T-cell (primary cell): ENCODE data around the gene PCDH9. TPM values are rescaled to one million over a fixed set of nuclear protein-coding genes. Genes with fewer than 3 reads are reported as not detected.

ENCODE experiments used
- ATAC-seq, 4 experiments: fragments of 200-7000 bp in 3 of 4; fragments of 150-1000 bp in 1 of 4; cut with Tn5 transposase; replicated peaks in 1 of 4; 1 replicate in 3 of 4; 2 replicates in 1 of 4; pipeline ENCODE4 v1.10.0; 2021; ENCODE audit warnings: moderate library complexity in 3 of 4, mild to moderate bottlenecking in 2 of 4, moderate number of reproducible peaks in 1 of 4
- CTCF ChIA-PET, 2 donors: fragments of 300-600 bp; sonication (Branson Sonifier 250); formaldehyde crosslinking; loops; one replicate each; lab custom pipeline; 2022; ENCODE audit warnings: antibody characterized with exemption in 2 of 2; lab: Charles Lee
- POLR2A ChIA-PET, 2 donors: fragments of 300-600 bp; sonication (Branson Sonifier 250); formaldehyde crosslinking; loops; one replicate each; lab custom pipeline; 2022; ENCODE audit warnings: antibody characterized with exemption in 2 of 2; lab: Charles Lee
- DNase-seq, 35 experiments: peaks; one replicate each; pipeline versions ENCODE4 v3.0.0 to v3.0.0-alpha.2; 2013 to 2023
- H3K27ac ChIP-seq: one replicate; pipeline ENCODE4 v1.5.1; 2013; ENCODE audit warnings: low read length
- H3K27me3 ChIP-seq, 2 experiments: replicated peaks in 1 of 2; 1 replicate in 1 of 2; 2 replicates in 1 of 2; pipeline versions ENCODE4 v1.6.1 to v1.7.0; 2013; ENCODE audit warnings: low read length in 1 of 2, mixed read lengths in 1 of 2; ENCODE audit not compliant: control insufficient read depth in 2 of 2, insufficient read depth in 2 of 2; ENCODE audit errors: extremely low read depth in 1 of 2
- H3K36me3 ChIP-seq, 2 donors: 1 replicate in 1 of 2; 2 replicates in 1 of 2; pipeline versions ENCODE4 v1.6.1 to v1.7.0; 2013; ENCODE audit warnings: low read length in 1 of 2; ENCODE audit not compliant: control insufficient read depth in 2 of 2, insufficient read depth in 1 of 2; ENCODE audit errors: extremely low read depth in 1 of 2
- H3K4me1 ChIP-seq, 2 experiments: 1 replicate in 1 of 2; 2 replicates in 1 of 2; pipeline versions ENCODE4 v1.6.1 to v1.7.0; 2013; ENCODE audit warnings: low read length in 2 of 2, mixed read lengths in 1 of 2; ENCODE audit not compliant: insufficient read depth in 2 of 2, control insufficient read depth in 1 of 2; ENCODE audit errors: extremely low read depth in 1 of 2
- H3K4me3 ChIP-seq, 2 donors: 1 replicate in 1 of 2; 2 replicates in 1 of 2; pipeline versions ENCODE4 v1.5.1 to v1.7.0; 2013; ENCODE audit warnings: mild to moderate bottlenecking in 2 of 2, low read length in 1 of 2, moderate library complexity in 1 of 2; ENCODE audit not compliant: control insufficient read depth in 1 of 2; ENCODE audit errors: extremely low read depth in 1 of 2
- H3K9me3 ChIP-seq: 2 replicates; pipeline ENCODE4 v1.7.0; 2013
- H3K27ac Mint-ChIP-seq, 2 donors: one replicate each; pipeline ENCODE4 v1.8.0; 2020 to 2021; ENCODE audit warnings: mild to moderate bottlenecking in 2 of 2, mixed read lengths in 2 of 2
- H3K27me3 Mint-ChIP-seq, 2 donors: one replicate each; pipeline ENCODE4 v1.8.0; 2021 to 2022; ENCODE audit warnings: mixed read lengths in 2 of 2
- H3K36me3 Mint-ChIP-seq: one replicate; pipeline ENCODE4 v1.8.0; 2021; ENCODE audit warnings: mixed read lengths
- H3K4me1 Mint-ChIP-seq, 3 donors: one replicate each; pipeline ENCODE4 v1.8.0; 2020 to 2022; ENCODE audit warnings: mixed read lengths in 3 of 3, mild to moderate bottlenecking in 1 of 3
- H3K4me3 Mint-ChIP-seq, 3 donors: one replicate each; pipeline ENCODE4 v1.8.0; 2020 to 2022; ENCODE audit warnings: mild to moderate bottlenecking in 3 of 3, mixed read lengths in 3 of 3, moderate library complexity in 3 of 3
- H3K9me3 Mint-ChIP-seq, 3 donors: one replicate each; pipeline ENCODE4 v1.8.0; 2020 to 2022; ENCODE audit warnings: mixed read lengths in 3 of 3
- WGBS: methylation state at CpG from one replicate; pipeline ENCODE4 v1.1.5; 2013; ENCODE audit warnings: missing lambda C conversion rate; ENCODE audit not compliant: insufficient coverage; 5-methylcytosine and 5-hydroxymethylcytosine counted together
- total RNA-seq, 35 experiments: library from RNA in 6 of 35; stranded (reverse) in 6 of 35; fragments of 120-200 nt in 1 of 35; gene quantifications; one replicate each; pipeline versions ENCODE4 v1.2.1 to v1.2.4 and lab custom pipeline; 2013 to 2026

The PCDH9 gene
- total RNA-seq, 5 donors from 2014 or later (not counting 1 experiment from before 2014, with no cell fraction given), result 0.38 to 1.3 (median 0.53) TPM

DNA sequence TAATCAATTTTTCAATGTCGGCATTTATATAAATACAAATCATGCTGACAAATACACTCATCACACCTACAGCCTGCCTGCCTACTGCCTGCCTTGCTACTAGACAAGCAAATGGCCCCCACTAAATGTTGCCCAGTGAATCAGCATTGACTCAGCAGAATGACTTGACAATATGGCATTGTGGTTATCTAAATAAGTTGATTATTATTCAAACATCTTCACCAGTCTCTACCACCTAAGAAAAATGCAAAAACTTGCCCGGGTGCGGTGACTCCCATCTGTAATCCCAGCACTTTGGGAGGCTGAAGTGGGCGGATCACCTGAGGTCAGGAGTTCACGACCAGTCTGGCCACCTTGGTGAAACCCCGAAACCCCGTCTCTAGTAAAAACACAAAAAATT, 296.1 kb downstream of the PCDH9 start:
- POLR2A ChIA-PET, result interaction anchor here in 1 of 2 donors (0.6 kb wide), 1 partner anchor 34 kb away, joined by 3 read pairs; no protein-coding TSS in a partner anchor
- peaks cover 0 to 5% (median 0%) of the 10 kb centered on the region in 3 donors for H3K9me3 Mint-ChIP-seq
- H3K27me3 ChIP-seq, result no peaks in the 10 kb centered on the region
- no peaks in the 10 kb centered on the region for H3K9me3 ChIP-seq
- no peak overlapping the region for H3K4me3 ChIP-seq
- H3K27ac Mint-ChIP-seq, result no peak overlapping the region
- WGBS, result 100% methylated on average over 1 of the region's 7 CpGs
- H3K4me1 Mint-ChIP-seq, result no peaks in the 10 kb centered on the region
- no peaks in the 10 kb centered on the region for H3K27me3 Mint-ChIP-seq
- no peak overlapping the region for H3K27ac ChIP-seq
- H3K36me3 ChIP-seq, result no peaks in the 10 kb centered on the region
- ATAC-seq (no peak), DNase-seq (no peak)
- no peaks in the 10 kb centered on the region for H3K4me1 ChIP-seq
- no peaks in the 10 kb centered on the region for H3K36me3 Mint-ChIP-seq
- no peak overlapping the region for H3K4me3 Mint-ChIP-seq
- CTCF ChIA-PET, result no interaction called here

DNA sequence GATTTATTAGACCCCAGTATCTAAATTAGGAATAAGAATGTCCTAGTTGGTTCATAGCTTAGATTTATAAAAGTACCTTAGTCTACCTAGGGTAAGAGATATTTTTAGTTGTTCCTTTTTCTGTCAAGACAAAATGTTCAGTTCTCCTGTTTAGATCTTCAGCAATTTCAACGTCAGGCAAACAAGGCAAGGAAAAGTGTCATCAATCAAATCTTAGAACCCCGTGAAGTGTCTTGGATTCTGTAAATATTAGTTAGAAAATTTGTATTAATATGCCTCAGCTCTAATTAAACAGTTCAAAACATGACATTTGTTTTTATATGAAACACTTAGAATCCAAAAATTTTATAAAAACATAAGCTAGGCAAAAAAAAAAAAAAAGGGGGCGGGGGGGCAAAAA, 296.6 kb downstream of the PCDH9 start:
- peaks cover 0 to 5% (median 0%) of the 10 kb centered on the region in 3 donors for H3K9me3 Mint-ChIP-seq
- H3K36me3 ChIP-seq, result no peaks in the 10 kb centered on the region
- no peak overlapping the region for H3K27ac Mint-ChIP-seq
- H3K27ac ChIP-seq, result no peak overlapping the region
- H3K4me3 Mint-ChIP-seq, result no peak overlapping the region
- ATAC-seq (no peak), DNase-seq (no peak)
- H3K4me1 Mint-ChIP-seq, result no peaks in the 10 kb centered on the region
- H3K36me3 Mint-ChIP-seq, result no peaks in the 10 kb centered on the region
- H3K4me1 ChIP-seq, result no peaks in the 10 kb centered on the region
- H3K27me3 ChIP-seq, result no peaks in the 10 kb centered on the region
- CTCF ChIA-PET, result no interaction called here
- H3K4me3 ChIP-seq, result no peak overlapping the region
- POLR2A ChIA-PET, result interaction anchor here in 1 of 2 donors (0.6 kb wide), 1 partner anchor 23 kb away, joined by 4 read pairs; no protein-coding TSS in a partner anchor
- H3K9me3 ChIP-seq, result no peaks in the 10 kb centered on the region
- WGBS, result no CpG with 5 or more reads among the region's 3 CpGs
- no peaks in the 10 kb centered on the region for H3K27me3 Mint-ChIP-seq

GRCh38 chr13:66927562-66927961, 302.6 kb downstream of the PCDH9 start:
- H3K27me3 ChIP-seq, result no peaks in the 10 kb centered on the region
- no peak overlapping the region for H3K27ac Mint-ChIP-seq
- no peaks in the 10 kb centered on the region for H3K9me3 ChIP-seq
- no peaks in the 10 kb centered on the region for H3K36me3 Mint-ChIP-seq
- POLR2A ChIA-PET, result no interaction called here
- H3K36me3 ChIP-seq, result no peaks in the 10 kb centered on the region
- H3K27me3 Mint-ChIP-seq, result no peaks in the 10 kb centered on the region
- CTCF ChIA-PET, result no interaction called here
- no peak overlapping the region for H3K4me3 Mint-ChIP-seq
- H3K4me3 ChIP-seq, result no peak overlapping the region
- peaks cover 0 to 2% (median 0%) of the 10 kb centered on the region in 3 donors for H3K9me3 Mint-ChIP-seq
- no peak for ATAC-seq
- DNase-seq, result no peak
- no peaks in the 10 kb centered on the region for H3K4me1 Mint-ChIP-seq
- H3K4me1 ChIP-seq, result no peaks in the 10 kb centered on the region
- H3K27ac ChIP-seq, result no peak overlapping the region

- DNase-seq (no peak), ATAC-seq (no peak)
- Histone ChIP-seq H3K4me1 (no peaks in the 10 kb centered on the region), H3K27me3 (no peaks in the 10 kb centered on the region), H3K27ac (no peak overlapping the region), H3K36me3 (no peaks in the 10 kb centered on the region), H3K9me3 (no peaks in the 10 kb centered on the region), H3K4me3 (no peak overlapping the region)
- no peaks in the 10 kb centered on the region for H3K36me3 Mint-ChIP-seq
- no peak overlapping the region for H3K4me3 Mint-ChIP-seq
- no peaks in the 10 kb centered on the region for H3K27me3 Mint-ChIP-seq
- CTCF ChIA-PET, result no interaction called here
- H3K9me3 Mint-ChIP-seq, result peaks cover 0 to 2% (median 0%) of the 10 kb centered on the region in 3 donors
- 100% methylated on average over 2 of the region's 6 CpGs for WGBS
- no peaks in the 10 kb centered on the region for H3K4me1 Mint-ChIP-seq
- no peak overlapping the region for H3K27ac Mint-ChIP-seq
- POLR2A ChIA-PET, result no interaction called here
Measured at GRCh38 chr13:66926851-66927524, 303.1 kb downstream of the PCDH9 start.

DNA sequence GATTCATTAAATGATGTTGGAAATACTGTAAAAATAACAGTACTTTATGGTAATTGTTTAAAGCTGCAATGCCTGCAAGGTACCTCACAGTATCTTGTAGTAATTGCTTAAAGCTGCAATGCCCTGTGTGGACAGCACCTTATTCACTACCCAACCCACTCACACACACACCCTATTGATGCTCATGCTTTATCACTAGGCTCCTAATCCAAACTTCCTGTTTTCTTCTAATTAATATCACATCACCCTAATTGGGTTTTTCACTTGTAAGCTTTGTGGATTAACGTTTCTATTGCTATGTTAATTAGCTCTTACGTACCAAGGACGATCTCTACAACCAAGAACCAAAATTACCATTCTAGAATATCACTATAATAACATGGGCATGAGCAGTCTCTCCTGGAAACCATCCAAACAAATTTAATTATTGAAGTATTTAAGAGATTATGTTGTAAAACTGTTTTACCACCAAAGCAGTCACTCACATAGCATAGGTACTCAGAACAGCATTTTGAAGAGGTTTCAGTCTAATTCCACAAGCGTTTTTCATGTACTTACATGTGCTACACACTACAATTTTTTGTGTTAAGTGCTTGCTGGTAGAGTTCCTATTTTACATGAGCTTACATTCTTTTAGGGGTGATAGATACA, 303.8 kb downstream of the PCDH9 start:
- ATAC-seq, result no peak
- Mint-ChIP-seq H3K4me3 (no peak overlapping the region), H3K4me1 (no peaks in the 10 kb centered on the region), H3K36me3 (no peaks in the 10 kb centered on the region), H3K9me3 (peaks cover 0 to 2% (median 0%) of the 10 kb centered on the region in 3 donors), H3K27me3 (no peaks in the 10 kb centered on the region), H3K27ac (no peak overlapping the region)
- Histone ChIP-seq H3K27me3 (no peaks in the 10 kb centered on the region), H3K4me3 (no peak overlapping the region), H3K9me3 (no peaks in the 10 kb centered on the region), H3K27ac (no peak overlapping the region), H3K36me3 (no peaks in the 10 kb centered on the region), H3K4me1 (no peaks in the 10 kb centered on the region)
- no CpG with 5 or more reads among the region's 4 CpGs for WGBS
- CTCF ChIA-PET, result no interaction called here
- POLR2A ChIA-PET, result no interaction called here
- DNase-seq, result no peak

- H3K27ac ChIP-seq, result no peak overlapping the region
- H3K4me1 ChIP-seq, result no peaks in the 10 kb centered on the region
- Mint-ChIP-seq H3K36me3 (no peaks in the 10 kb centered on the region), H3K4me1 (no peaks in the 10 kb centered on the region), H3K4me3 (no peak overlapping the region), H3K9me3 (peaks cover 5 to 13% (median 6%) of the 10 kb centered on the region in 3 donors), H3K27ac (no peak overlapping the region), H3K27me3 (no peaks in the 10 kb centered on the region)
- no peaks in the 10 kb centered on the region for H3K27me3 ChIP-seq
- WGBS, result no CpG with 5 or more reads among the region's 1 CpG
- no peak overlapping the region for H3K4me3 ChIP-seq
- DNase-seq (no peak), ATAC-seq (no peak)
- no peaks in the 10 kb centered on the region for H3K36me3 ChIP-seq
- POLR2A ChIA-PET, result no interaction called here
- CTCF ChIA-PET, result no interaction called here
- H3K9me3 ChIP-seq, result no peaks in the 10 kb centered on the region
Measured at GRCh38 chr13:66922444-66922843, 307.7 kb downstream of the PCDH9 start.
